Measurements from ENCODE around the gene MTERF1.
"Not testable (repeated sequence)": the region's sequence is repeated elsewhere in the genome, so short reads cannot be mapped to it uniquely, and the experiment has no call there.

The MTERF1 gene

GRCh38 chr7:91880413-91881241, at the start of gene MTERF1:
TSS of gene MTERF1 (minus strand) at chr7:91880702. CDS start at chr7:91880083, 619 bp downstream.
- peak; percentile 92 for DNase-seq (ENCODE audit: low spot score)

DNA sequence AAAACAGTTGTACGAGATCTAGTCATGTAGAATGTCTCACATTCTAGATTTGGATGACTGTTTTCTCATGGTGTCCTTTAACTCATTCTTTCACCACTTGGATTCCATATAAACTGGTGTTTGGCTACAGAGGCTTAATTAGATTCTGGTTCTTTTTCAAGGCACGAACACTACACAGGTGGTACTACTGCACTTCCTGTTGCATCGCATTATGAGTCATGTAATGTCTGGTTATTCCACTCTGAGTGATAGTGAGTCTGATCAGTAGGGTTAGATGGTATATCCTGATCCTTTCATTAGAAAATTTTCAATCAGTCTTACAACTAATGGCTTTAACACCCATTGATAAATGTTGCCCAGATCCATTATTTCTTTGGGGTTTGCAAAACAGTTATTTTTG, 49.0 kb upstream of the MTERF1 start:
- no peak for DNase-seq (ENCODE audit: low spot score)

- no peak for DNase-seq (ENCODE audit: low spot score)
These were observed 47.4 kb upstream of the MTERF1 start for GRCh38 chr7:91927912-91928311.

DNA sequence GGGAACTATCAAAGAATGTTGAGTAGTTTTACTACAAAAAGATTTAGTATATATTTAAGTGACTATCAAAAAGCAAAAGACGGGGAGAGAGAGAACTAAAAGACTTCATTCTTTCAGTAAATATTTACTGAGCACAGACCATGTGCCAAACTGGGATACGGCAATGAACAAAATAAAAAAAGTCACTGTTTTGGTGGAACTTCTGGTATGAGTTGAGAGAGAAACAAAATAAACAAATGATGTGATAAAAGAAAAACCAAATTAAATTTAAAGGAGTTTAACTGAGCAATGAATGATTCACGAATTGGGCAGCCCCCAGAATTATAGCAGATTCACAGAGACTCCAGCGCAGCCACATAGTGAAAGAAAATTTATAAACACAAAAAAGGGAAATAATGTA, 42.4 kb upstream of the MTERF1 start:
- DNase-seq (ENCODE audit: low spot score), result no peak

DNA sequence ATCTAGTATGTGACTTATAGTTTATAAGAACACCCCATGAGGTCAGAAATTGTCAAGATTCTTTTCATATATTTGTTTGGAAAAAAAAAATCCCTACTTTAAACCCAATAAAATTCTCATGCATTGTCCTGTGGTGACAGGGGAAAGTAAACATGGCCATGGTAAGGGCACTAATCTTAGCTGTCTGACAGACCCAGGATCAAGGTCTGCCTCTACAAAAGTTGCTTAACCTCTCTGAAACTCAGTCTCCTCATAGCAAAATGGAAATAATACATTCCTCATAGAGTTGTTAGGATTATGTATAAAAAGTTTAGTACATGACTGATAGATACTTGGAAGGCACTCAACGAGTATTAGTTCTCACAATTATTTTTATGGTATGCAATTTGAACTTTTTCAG, 37.9 kb upstream of the MTERF1 start:
- DNase-seq (ENCODE audit: low spot score), result no peak

DNA sequence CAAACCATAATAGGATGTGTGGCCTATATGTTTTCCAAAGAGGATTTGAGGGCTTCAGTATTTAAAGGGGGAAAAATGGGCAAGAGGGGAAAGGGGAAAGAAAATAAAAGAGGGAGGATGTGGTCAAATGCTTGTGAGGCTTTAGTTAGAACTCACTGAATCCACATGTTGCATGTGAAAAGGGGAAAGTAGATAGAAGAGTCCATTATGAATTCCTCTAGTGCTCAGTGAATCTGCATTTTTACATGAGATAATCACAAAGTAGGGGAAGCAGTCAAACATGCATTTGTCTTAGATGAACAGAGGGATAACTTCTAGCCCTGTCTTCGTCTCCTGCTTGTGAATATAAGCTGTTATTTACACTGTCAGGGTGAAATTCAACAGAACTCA, 35.5 kb upstream of the MTERF1 start:
- DNase-seq (ENCODE audit: low spot score), result no peak

- DNase-seq (ENCODE audit: low spot score), result peak; percentile 40
These were observed 35.0 kb upstream of the MTERF1 start for GRCh38 chr7:91915401-91916050.

DNA sequence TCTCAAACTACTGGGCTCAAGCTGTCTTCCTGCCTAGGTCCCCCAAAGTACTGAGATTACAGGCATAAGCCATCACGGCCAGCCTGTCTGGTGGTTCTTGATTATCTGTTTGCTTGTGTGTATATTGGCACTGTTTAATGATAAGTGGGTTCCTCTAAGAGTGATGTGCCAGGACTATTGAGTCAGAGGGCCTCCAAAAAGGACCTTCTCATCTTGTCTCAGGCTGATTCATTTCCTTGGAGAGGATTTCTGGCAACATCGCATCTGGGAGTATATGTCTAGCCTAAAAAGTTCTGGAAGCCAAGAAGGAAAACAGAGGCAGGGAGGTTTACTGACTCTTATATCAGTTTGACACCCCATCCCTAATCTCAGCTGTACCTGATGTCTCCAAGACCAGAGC, 33.1 kb upstream of the MTERF1 start:
- peak; percentile 69 for DNase-seq (ENCODE audit: low spot score)

DNA sequence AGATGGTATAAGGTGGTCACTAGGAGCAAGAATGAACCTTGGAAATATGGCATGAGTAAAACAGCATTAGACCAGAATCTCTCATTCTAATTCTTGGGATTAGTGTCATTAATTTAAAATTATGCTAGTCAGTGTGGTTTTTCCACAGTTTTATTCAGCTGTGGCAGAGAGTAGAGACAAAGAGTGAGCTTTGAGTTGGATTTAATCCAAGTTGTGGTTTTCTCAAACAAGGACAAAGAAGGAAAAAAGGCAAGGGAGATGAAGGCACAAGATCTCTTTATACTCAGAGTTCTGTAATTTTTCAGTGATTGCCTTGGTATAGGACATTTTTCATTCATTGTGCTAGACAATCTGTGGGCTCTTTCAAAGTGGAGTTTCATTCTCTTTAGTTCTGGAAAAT, 32.0 kb upstream of the MTERF1 start:
- no peak for DNase-seq (ENCODE audit: low spot score)

DNA sequence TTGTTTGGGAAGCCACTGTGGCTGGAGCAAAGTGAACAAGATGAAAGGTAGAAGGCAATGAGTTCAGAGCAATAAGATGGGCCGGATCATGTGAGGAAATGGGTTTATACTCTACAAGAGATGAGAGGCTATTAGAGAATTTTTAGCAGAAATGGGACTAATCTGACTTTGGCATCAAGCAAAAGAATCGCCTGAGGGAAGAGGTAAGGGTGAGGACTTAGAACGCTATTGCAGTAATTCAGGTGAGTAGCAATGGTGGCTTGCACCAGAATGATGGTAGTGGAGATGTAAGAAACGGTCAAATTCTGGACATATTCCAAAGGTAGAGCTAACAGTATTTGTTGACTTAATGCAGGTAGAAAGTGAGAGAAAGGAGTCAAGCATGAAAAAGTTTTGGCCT, 30.6 kb upstream of the MTERF1 start:
- no peak for DNase-seq (ENCODE audit: low spot score)

GRCh38 chr7:91910171-91910570, 29.7 kb upstream of the MTERF1 start:
- DNase-seq (ENCODE audit: low spot score), result no peak

DNA sequence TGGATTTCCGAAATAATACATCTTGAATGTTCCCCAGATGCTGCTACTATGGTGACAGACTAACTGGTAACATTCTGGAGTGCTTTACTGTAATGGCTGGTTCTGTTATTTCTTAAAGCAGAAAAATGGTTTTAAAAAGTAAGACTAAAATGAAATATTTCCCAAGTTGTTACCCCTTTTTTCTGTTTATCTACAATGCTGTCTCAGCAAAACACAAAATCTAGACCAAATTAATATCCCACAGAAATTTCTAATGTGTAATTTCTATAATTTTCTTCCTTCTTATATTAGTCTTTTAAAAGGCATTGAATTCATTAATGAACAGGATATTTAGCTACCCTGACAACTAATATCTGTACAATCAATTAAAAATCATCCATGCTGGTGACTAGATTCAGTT, 19.1 kb upstream of the MTERF1 start:
- DNase-seq (ENCODE audit: low spot score), result no peak

DNA sequence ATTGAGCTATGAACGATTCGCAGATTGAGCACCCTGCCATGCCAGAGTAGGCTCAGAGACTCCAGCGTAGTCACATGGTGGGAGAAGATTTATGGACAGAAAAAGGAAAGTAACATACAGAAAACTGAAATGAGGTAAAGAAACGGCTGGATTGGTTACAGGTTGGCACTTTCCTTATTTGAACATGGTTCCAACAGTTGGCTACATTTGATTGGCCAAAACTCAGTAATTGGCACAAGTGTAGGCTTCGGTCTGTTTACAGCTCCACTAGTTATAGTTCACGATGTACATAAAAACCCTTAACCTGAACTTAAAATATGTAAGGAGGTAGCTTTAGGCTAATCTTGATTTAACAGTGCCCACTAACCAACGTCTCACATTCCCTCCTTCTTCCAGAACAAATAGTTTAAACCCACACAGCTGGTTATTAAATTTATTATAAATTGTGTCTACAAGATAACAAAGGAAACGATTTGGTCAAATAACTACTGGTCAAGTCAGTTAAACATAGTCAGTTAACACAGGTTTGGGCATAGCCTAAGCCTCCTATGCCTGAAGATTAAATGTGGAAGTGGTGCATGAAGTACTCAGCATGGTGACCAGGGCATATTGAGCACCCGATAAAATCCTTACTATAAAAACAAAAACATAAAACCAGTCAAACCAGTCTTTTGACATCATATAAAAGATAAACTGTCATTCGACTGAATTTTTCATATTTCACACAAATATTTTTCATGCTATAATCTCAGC, 17.9 kb upstream of the MTERF1 start:
- no peak for DNase-seq (ENCODE audit: low spot score)

- peak; percentile 20 for DNase-seq (ENCODE audit: low spot score)
These were observed 14.4 kb upstream of the MTERF1 start for GRCh38 chr7:91894781-91895480.

DNA sequence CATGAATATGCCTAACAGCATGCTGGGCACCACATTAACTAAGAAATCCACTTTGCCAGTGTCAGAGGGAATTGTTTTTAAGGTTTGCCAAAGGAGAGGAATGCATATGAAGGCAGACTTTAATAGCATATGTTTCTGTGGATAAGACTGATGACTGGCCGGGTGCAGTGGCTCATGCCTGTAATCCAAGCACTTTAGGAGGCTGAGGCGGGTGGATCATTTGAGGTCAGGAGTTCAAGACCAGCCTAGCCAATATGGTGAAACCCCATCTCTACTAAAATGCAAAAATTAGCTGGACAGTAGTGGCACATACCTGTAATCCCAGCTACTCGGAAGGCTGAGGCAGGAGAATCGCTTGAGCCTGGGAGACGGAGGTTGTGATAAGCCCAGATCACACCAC, 13.2 kb upstream of the MTERF1 start:
- not testable (repeated sequence) for DNase-seq (ENCODE audit: low spot score)

DNA sequence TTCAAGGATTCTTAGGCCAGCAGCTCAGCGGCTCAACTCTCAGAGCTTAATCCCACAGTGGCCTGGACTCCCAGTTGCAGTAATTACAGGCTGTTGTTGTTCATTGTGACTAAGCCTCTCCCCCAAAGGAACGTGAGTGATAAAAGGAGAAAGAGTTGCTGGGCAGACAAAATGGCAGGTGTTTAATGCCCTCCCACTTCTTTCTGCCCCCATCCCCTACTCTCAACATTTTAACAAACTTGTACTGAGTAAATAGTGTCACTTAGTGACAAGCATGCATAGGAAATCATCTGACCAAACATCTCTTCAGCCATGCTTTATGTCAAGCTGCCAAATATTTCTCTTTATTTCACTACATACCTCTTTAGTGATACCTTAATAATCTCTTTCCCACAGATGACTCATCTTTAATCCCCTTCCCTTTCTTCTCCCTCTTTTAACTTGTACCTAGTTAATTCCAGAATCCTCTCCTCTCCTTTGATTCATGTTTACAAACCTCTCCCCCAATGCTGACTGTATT, 12.4 kb upstream of the MTERF1 start:
- no peak for DNase-seq (ENCODE audit: low spot score)

DNA sequence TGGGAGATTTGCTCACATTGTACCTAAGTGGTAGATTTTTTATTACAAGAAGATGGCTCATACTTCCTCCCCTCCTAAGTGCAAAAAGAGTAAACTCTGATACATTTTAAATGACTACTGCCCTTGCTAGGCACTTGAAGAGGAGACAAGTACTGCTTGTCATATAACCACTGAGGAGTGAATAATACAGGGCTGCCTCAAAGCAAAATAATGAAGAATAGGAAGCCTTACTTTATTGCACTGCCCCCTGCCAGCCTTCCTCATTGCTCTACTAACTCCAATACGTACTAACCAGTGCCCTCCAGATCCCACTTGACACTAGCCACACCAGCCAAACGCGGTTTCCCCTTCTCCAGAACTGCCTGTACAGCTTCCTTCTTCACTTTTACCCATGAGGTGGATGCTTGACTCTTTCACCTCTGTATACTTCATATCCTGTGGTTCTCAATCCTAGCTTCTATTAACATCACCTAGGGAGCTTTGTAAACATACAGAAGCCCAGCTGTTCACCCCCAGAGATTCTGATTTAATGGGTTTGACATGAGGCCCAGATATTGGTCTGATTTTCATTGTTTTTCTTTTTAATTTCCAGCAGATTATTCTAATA, 11.7 kb upstream of the MTERF1 start:
- no peak for DNase-seq (ENCODE audit: low spot score)

GRCh38 chr7:91888271-91889175, 8.0 kb upstream of the MTERF1 start:
- DNase-seq (ENCODE audit: low spot score), result not testable (repeated sequence)

DNA sequence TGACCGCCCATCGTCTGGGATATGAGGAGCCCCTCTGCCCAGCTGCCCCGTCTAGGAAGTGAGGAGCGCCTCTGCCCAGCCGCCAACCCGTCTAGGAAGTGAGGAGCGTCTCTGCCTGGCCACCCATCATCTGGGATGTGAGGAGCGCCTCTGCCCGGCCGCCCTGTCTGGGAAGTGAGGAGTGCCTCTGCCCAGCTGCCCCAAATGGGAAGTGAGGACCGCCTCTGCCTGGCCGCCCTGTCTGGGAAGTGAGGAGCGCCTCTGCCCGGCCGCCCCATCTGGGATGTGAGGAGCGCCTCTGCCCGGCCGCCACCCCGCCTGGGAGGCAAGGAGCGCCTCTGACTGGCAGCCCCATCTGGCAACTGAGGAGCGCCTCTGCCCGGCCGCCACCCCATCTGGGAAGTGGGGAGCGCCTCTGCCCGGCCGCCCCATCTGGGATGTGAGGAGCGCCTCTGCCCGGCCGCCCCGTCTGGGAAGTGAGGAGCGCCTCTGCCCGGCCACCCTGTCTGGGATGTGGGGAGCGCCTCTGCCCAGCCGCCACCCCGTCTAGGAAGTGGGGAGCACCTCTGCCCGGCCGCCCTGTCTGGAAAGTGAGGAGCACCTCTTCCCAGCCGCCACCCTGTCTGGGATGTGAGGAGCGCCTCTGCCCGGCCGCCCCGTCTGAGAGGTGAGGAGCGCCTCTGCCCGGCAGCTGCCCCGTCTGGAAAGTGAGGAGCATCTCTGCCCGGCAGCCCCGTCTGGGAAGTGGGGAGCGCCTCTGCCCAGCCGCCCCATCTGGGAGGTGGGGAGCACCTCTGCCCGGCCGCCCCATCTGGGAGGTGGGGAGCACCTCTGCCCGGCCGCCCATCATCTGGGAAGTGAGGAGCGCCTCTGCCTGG, 7.1 kb upstream of the MTERF1 start:
- not testable (repeated sequence) for DNase-seq (ENCODE audit: low spot score)
